Endothelial cell (in vitro differentiated cells): ENCODE data around the gene CD200R1L. TPM values are rescaled to one million over a fixed set of nuclear protein-coding genes. Genes with fewer than 3 reads are reported as not detected.

Experiments used
- DNase-seq: peaks from one replicate; pipeline ENCODE4 v3.0.0; 2021; ENCODE audit warnings: low spot score
- H3K27ac Mint-ChIP-seq: one replicate; pipeline ENCODE4 v1.8.0; 2021; ENCODE audit warnings: mixed read lengths, inconsistent platforms; ENCODE audit not compliant: unreplicated experiment
- H3K27me3 Mint-ChIP-seq: one replicate; pipeline ENCODE4 v1.8.0; 2021; ENCODE audit warnings: mild to moderate bottlenecking, moderate library complexity, mixed read lengths, inconsistent platforms; ENCODE audit not compliant: unreplicated experiment
- H3K36me3 Mint-ChIP-seq: one replicate; pipeline ENCODE4 v1.8.0; 2021; ENCODE audit warnings: mild to moderate bottlenecking, low read depth, mixed read lengths, inconsistent platforms; ENCODE audit not compliant: unreplicated experiment
- H3K4me1 Mint-ChIP-seq: one replicate; pipeline ENCODE4 v1.8.0; 2021; ENCODE audit warnings: mild to moderate bottlenecking, mixed read lengths, inconsistent platforms; ENCODE audit not compliant: unreplicated experiment
- H3K4me3 Mint-ChIP-seq: one replicate; pipeline ENCODE4 v1.8.0; 2021; ENCODE audit warnings: mild to moderate bottlenecking, mixed read lengths, inconsistent platforms; ENCODE audit not compliant: unreplicated experiment
- H3K9me3 Mint-ChIP-seq: one replicate; pipeline ENCODE4 v1.8.0; 2021; ENCODE audit warnings: mixed read lengths, inconsistent platforms; ENCODE audit not compliant: unreplicated experiment
- total RNA-seq: library from RNA; stranded (reverse); fragmentation: NEBNext Ultra II Directional; extraction: Animal tissue kit (Norgen Biotek cat#: 25700); gene quantifications from one replicate; pipeline ENCODE4 v1.2.1, GENCODE V29; 2021; ENCODE audit not compliant: unreplicated experiment
- TF ChIP-seq, protein P1 (sequence below): fragments of 200-600 bp; sonication (generic); IDR thresholded peaks from one replicate; pipeline ENCODE4 v1.5.0; 2021; ENCODE audit warnings: antibody characterized with exemption; ENCODE audit not compliant: unreplicated experiment

CD200R1L gene
- total RNA-seq, 1 donor from 2014 or later: not detected

DNA sequence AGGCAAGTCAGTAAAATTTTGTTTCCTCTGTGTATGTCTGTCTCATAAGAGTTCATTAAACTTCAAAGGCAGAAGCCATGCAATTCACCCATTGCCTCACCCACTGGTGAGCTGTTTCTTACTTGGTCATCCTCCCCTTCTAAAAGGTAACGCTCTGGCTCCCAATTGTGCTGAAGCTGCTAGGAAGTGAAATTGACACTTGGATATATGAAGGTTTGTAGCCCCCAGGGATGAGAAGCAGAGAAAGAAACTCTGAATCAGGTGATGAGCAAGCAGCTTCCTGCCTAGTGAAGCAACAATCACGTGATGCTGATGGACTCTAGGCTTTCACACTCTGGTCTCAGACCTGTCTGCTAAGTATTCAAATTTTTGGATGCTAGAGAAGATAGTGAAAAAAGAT lies 70.7 kb downstream of the CD200R1L start:
- H3K27ac Mint-ChIP-seq: no peak overlapping the region
- no peak for DNase-seq
- H3K4me1 Mint-ChIP-seq: peaks cover 2% of the 10 kb centered on the region
- TF ChIP-seq, protein P1, sequence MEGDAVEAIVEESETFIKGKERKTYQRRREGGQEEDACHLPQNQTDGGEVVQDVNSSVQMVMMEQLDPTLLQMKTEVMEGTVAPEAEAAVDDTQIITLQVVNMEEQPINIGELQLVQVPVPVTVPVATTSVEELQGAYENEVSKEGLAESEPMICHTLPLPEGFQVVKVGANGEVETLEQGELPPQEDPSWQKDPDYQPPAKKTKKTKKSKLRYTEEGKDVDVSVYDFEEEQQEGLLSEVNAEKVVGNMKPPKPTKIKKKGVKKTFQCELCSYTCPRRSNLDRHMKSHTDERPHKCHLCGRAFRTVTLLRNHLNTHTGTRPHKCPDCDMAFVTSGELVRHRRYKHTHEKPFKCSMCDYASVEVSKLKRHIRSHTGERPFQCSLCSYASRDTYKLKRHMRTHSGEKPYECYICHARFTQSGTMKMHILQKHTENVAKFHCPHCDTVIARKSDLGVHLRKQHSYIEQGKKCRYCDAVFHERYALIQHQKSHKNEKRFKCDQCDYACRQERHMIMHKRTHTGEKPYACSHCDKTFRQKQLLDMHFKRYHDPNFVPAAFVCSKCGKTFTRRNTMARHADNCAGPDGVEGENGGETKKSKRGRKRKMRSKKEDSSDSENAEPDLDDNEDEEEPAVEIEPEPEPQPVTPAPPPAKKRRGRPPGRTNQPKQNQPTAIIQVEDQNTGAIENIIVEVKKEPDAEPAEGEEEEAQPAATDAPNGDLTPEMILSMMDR: no peak
- no peaks in the 10 kb centered on the region for H3K36me3 Mint-ChIP-seq
- no peaks in the 10 kb centered on the region for H3K27me3 Mint-ChIP-seq
- no peaks in the 10 kb centered on the region for H3K9me3 Mint-ChIP-seq
- no peak overlapping the region for H3K4me3 Mint-ChIP-seq

DNA sequence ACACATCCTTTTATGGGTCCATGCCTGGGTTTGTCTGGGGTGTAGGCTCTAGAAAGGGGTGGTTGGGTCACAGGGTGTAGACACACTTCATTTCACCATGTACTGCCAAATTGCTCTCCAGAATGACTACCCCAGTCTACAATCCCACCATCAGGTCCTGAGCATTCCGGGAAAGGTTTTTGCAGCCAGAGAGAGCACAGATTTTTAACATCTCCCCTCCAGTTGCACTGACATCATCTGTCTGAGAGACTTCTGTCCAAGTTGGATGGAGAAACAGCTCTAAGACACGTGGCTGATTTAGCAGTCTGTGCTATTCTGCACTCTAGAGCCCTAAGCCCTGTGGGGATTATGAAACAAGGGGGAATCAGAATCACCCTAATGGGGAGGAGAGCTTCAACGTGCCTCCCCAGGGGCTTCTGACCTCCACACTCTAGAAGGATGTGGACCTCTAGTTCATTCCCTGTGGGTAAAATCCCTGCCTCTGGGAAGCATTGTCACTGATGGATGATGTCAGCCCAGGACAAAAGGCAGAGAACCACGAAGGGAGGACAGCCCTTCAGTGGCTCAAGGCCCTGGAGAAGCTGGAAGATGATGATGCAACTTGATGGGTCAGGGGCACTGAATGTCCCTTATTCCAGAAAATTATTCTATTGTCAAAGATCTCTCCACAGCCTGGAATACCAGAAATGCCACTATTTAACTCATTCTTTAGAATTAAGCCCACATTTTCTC lies 71.5 kb downstream of the CD200R1L start:
- no peak overlapping the region for H3K27ac Mint-ChIP-seq
- no peaks in the 10 kb centered on the region for H3K9me3 Mint-ChIP-seq
- peaks cover 2% of the 10 kb centered on the region for H3K4me1 Mint-ChIP-seq
- TF ChIP-seq, protein P1: no peak
- H3K27me3 Mint-ChIP-seq: no peaks in the 10 kb centered on the region
- no peaks in the 10 kb centered on the region for H3K36me3 Mint-ChIP-seq
- H3K4me3 Mint-ChIP-seq: no peak overlapping the region
- no peak for DNase-seq

DNA sequence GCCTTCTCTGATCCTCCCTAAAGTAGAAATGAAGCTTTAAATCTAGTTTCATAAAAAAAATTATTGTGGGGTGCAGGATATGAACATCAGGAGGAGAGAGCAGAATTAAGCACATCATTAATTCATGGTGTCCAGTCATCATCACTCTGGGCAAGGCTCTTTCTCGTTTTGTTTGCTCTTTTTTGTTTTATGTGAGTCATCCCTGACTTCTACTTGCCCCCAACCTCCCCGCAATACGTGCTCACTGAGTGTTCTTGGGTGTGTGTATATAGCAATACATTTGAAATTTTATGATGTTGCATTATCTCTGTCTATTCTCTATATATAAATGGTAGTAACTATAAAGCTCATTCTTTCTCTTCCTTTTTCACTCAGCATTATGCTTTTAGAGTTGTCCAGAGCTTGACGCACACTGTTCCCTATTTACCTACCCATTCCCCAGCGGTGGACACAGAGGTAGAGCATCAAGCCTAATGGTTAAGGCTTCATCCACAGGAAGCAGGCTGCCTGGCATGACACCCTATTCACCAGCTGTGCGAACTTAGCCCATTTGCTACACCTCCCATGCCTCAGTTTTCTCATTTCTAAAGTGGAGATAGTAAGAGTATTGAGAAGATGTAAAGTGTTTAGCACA lies 72.3 kb downstream of the CD200R1L start:
- TF ChIP-seq, protein P1: no peak
- H3K27me3 Mint-ChIP-seq: no peaks in the 10 kb centered on the region
- no peak overlapping the region for H3K4me3 Mint-ChIP-seq
- H3K9me3 Mint-ChIP-seq: no peaks in the 10 kb centered on the region
- H3K4me1 Mint-ChIP-seq: no peaks in the 10 kb centered on the region
- H3K27ac Mint-ChIP-seq: no peak overlapping the region
- no peaks in the 10 kb centered on the region for H3K36me3 Mint-ChIP-seq
- DNase-seq: no peak

GRCh38 chr3:112773864-112774263 lies 72.8 kb downstream of the CD200R1L start:
- Mint-ChIP-seq H3K9me3 (no peaks in the 10 kb centered on the region), H3K4me3 (no peak overlapping the region), H3K27me3 (no peaks in the 10 kb centered on the region), H3K4me1 (no peaks in the 10 kb centered on the region), H3K27ac (no peak overlapping the region), H3K36me3 (no peaks in the 10 kb centered on the region)
- TF ChIP-seq, protein P1: no peak
- DNase-seq: no peak

DNA sequence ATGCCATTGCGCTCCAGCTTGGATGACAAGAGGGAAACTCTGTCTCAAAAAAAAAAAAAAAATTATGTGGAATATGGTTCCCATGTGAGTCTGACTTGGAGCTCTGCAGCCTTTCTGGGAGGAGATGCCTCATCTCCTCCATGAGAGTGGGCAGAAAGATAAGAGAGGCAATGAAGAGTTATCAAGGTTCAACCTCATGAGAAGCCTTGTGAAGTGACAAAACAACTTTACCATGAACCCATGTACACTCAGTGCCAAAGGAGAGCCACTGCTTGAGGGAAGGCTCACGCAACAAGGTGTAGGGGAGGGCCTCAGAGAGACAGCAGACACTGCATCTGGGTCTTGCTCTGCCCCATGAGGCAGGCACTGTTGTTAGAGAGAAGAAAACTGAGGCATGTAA lies 75.7 kb downstream of the CD200R1L start:
- no peaks in the 10 kb centered on the region for H3K27me3 Mint-ChIP-seq
- no peak overlapping the region for H3K27ac Mint-ChIP-seq
- DNase-seq: no peak
- no peak overlapping the region for H3K4me3 Mint-ChIP-seq
- H3K36me3 Mint-ChIP-seq: no peaks in the 10 kb centered on the region
- no peaks in the 10 kb centered on the region for H3K4me1 Mint-ChIP-seq
- H3K9me3 Mint-ChIP-seq: no peaks in the 10 kb centered on the region
- TF ChIP-seq, protein P1: no peak
